Skin of body (tissue), 2 donors: ENCODE measurements around the gene TNIP1. TPM values are rescaled to one million over a fixed set of nuclear protein-coding genes. Genes with fewer than 3 reads are reported as not detected.

Source experiments
- DNase-seq: peaks from one replicate; lab custom pipeline; 2025; lab: John Stamatoyannopoulos, UW
- total RNA-seq: library from RNA; depleted of rRNA; stranded (reverse); fragments of >200 nt; gene quantifications from one replicate; pipeline ENCODE4 v1.2.3, GENCODE V29; 2014

TNIP1 gene
- total RNA-seq, 1 donor from 2014 or later, result 49.8 TPM

DNA sequence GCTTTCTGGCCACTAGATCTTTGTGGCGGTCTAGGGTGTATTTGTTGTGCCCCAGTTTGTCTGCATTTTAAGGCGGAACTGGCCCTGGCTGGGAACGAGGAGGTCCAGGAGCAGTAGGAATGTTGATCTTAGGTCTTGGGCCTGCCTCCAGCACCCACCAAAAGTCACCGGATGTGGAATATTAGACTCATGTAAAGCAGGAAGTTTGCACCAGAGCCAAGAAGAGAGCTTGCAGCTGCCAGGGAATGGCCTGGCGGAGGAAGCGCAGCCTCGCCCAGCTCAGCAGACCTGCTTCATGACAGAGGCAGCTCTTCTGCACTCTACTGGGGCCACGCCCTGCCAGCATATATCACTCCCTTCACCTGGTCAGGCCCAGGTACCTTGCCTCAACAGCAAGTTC is 57.2 kb downstream of the TNIP1 start:
- DNase-seq, result no peak

GRCh38 chr5:151023047-151023615 is 57.7 kb downstream of the TNIP1 start:
- DNase-seq, result no peak

DNA sequence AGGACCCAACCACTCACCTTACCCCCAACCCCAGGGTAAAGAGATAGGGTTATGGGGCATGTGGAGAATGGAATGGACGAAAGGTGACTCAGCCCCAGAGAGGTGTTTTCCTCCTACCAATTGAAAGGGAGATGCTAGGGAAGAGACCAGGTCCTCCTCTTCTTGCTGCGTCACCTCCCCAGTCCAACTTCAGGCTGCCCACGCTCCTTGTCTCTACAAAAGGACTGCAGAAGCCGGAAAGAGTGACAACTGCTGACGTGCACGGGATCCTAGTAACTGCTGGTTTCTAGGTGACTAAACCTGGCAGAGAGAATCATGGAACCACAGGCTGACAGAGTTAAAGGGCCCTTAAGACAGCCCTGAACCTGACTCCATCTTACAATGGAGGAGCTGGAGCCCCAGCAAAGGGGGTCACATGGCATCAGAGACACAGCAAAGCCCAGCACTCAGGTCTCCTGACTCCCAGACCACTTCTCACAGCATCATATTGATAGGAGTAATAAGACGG is 58.3 kb downstream of the TNIP1 start:
- DNase-seq, result no peak

DNA sequence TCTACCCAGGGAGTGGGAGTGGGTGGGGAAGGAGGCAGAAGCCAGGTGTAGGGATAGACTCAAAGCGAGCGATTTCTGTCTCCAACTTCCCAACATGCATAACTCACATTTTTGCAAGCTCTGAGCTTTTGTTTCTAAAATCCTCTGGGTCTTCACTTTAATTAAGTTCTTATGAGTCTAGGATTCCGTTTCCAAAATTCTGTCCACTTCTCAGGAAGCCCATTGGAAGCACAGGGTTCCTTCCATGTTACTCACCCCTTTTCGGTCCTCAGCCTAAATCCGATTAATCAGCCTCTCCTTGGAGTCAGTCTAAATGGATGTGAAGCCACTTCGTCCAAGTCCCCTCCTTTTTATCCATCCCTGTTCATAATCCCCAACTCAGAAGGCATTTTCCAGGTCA is 59.1 kb downstream of the TNIP1 start:
- peak; percentile 9 for DNase-seq

- no peak for DNase-seq
These were observed 60.3 kb downstream of the TNIP1 start, which contains the start of gene GPX3 for GRCh38 chr5:151020304-151021110. Gene GPX3, plus strand, starts transcription at chr5:151020591. Its CDS starts 64 bp downstream, at chr5:151020655.

DNA sequence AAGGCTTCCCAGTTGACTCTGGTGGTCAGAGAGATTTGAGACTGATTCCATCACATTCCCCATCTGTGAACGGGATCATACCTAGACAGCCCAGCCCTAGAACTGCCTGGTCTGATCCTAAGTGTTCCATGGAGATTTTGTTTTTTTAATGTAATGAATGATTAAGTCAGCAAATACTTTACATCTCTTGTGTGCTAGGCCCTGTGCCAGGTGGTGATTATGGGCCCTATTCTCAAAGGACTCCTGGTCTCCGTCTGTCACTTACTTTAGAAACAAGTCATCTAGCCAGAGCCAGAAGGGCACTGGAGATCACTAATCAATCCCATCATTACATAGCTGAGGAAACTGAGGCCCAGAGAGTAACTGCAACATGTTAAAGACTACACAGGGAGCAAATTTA is 61.5 kb downstream of the TNIP1 start:
- DNase-seq, result no peak

- no peak for DNase-seq
These were observed 62.0 kb downstream of the TNIP1 start for GRCh38 chr5:151018846-151019245.

DNA sequence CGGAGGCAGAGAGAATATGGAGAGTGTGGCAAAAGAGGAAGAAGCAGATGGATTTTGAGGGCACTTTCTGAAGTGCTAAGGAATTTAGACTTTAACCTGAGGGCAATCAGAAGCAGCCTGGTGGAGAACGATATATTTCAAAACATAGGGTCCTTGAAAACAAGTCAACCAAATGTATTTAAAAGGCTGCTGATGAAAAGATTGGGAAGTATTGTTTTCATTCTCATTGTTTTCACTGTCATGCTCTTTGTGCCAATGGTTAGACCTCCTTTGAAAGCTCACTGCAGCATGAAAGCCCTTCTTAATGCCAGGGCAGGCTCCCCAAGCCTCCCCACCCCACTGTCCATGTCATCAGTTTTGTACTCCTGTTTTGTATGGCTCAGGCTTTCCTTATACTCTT is 62.9 kb downstream of the TNIP1 start:
- no peak for DNase-seq

GRCh38 chr5:151016700-151017099 is 64.1 kb downstream of the TNIP1 start:
- no peak for DNase-seq

- no peak for DNase-seq
These were observed 64.8 kb downstream of the TNIP1 start for GRCh38 chr5:151015974-151016587.

GRCh38 chr5:151014680-151015343 is 66.0 kb downstream of the TNIP1 start:
- DNase-seq, result no peak

GRCh38 chr5:151012862-151013261 is 68.0 kb downstream of the TNIP1 start:
- DNase-seq, result no peak

DNA sequence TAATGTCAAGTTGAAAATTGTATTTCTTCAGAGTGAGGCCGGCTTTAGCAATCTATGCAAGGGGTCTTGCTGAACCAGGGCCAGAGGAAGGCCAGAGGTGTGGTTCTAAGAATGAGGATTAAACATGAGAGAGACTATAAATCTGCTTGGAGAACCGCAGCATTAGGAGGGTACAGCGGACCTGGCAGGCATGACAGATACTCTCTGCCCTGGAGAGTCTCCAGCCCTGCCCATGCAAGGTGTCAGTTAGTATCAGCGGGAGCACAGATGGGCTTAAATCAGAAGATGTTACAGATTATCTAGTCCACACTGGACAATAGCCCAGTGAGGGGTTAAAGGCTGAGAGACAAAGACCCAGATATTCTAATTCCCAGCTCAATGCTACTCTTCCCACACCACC is 71.9 kb downstream of the TNIP1 start:
- DNase-seq, result no peak

DNA sequence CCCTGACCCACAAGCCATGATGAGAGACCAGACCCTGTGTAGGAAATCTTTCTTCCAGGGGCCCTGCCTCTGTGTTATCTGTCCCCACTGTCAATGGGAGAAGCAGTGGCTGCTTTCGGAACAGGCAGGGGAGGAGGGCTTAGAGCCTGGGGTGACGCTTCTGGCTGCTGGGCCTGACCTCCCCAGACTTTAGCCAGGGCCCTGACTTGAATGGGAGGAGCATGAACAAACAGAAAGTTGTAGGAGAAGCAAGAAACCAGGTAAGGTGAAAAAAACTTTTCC is 72.7 kb downstream of the TNIP1 start:
- DNase-seq, result no peak

GRCh38 chr5:151007430-151008209 is 73.2 kb downstream of the TNIP1 start:
- peak; percentile 4 for DNase-seq

DNA sequence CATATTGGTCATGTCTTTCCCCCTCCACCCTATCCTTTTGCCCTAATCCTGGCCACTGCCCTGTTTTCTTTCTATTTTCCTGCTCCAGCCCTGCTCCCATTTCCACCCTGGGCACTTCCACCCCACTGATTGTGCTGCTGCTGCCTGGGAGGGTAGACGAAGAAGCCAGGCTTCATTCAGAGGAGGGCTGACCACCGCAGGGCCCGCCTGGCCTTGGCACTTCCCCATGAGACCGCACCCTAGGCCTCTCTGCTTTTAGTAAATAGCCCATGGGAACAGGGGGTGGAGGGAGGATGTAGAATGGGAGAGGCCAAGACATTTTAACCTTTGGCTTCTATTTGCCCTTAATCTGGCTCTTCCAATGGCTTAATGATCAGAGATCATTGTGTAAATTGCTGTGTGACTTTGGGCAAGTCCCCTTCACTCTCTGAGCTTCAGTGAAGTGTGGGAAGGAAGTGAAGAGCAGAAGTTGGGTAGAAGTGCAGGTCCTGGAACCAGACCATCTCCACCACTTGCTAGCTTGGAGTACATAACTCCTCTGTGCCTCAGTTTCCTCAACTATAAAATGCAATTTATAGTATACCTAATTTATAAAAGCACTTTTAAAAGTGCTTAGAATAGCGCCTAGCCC is 74.0 kb downstream of the TNIP1 start:
- DNase-seq, result no peak

DNA sequence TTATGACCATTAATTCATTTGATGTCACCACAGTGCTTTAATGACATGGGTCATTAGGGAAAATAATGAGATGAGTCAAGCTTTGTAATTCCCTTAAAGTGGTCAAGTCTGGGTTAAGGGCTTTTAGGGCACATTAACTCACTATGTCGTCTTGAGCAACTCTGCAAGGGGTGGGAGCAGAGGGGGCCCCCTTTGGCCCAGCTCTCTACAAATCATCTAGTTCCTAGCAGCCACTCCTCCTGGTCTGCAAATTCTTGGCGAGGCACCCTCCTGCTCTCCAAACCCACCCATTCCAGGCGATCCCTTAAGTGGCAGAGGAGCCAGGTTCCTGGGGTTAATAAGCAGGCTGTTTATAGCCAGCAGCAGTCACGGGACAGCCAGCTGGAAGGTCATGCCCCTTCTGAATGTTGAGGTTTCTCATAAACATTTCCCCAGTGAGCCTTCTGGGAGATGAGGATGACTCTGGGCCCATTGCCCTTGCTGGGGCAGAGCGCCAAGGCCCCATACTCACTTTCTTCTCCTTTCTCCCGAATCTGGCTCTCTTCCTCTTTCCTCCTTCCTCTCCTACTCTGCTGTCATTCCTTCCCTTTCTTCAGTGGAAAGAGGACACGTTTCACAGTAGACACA is 74.8 kb downstream of the TNIP1 start:
- DNase-seq, result peak; percentile 90

DNA sequence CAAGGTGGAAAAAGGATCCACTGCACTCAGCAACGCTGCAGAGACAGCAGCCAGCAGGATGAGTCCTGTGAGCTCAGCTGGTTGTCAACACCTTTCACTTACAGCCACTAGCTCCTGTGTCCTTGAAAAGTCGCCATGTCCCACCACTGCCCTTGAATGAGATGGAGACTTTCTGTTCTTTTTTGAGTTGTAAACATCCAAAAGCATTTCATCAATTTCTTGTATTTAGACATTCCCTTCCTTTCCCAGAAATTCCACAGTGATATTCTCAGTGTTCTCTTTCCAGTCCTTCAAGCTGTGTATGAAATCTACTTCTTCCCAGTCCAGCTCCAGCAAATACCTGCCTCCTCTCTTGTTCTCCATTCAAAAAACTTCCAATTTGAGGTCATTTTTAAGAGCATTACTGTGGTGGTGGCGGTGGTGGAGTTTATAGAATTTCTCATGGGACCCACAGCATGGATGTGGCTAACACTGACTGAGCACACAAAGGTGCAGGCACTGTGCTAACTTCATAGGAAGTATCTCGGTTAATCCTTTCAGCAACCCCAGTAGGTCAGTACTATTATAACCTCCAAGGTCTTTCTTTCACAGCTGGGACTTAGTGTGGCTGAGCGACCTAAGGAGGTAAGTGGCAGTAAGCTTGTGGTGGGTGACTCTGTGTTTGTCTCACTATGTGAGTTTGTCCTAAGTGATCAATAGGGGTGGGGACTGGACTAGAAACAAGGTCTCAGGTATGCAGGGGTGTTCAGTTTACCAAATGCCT is 75.5 kb downstream of the TNIP1 start:
- peak; percentile 63 for DNase-seq

DNA sequence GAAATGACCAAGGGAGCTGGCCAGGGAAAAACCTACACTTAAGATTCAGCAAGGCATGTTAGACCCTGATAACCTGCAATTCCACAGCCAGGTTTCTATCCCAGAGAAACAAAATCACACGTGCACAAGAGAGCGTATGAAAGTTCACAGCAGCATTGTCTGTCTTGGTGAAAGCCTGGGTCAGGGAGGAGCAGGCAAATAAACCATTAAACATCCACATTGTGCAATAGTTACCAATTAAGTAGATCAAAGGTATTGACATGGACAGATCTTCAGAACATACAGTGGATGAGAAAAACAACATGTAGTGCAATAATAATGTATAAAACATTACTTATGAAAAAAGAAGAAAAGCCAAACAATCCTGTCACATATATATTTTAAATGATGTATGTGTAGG is 76.3 kb downstream of the TNIP1 start:
- no peak for DNase-seq

- DNase-seq, result no peak
These were observed 77.4 kb downstream of the TNIP1 start for GRCh38 chr5:151003503-151003860.
